HG03103 (cell line): ENCODE data around the gene SETD2.
"Not testable (repeated sequence)": the region's sequence is repeated elsewhere in the genome, so short reads cannot be mapped to it uniquely, and the experiment has no call there.

Experiments
- ATAC-seq: cut with Tn5 transposase; IDR thresholded peaks from one replicate; pipeline ENCODE4 v1.9.1; 2021; ENCODE audit warnings: low read depth; ENCODE audit not compliant: unreplicated experiment

SETD2 gene

GRCh38 chr3:47037302-47037701 is 126.6 kb downstream of the SETD2 start:
- not testable (repeated sequence) for ATAC-seq

GRCh38 chr3:47036145-47036544 is 127.8 kb downstream of the SETD2 start:
- ATAC-seq = no peak

GRCh38 chr3:47035645-47036044 is 128.3 kb downstream of the SETD2 start:
- no peak for ATAC-seq

- ATAC-seq = no peak
Observed at GRCh38 chr3:47034868-47035489, 128.9 kb downstream of the SETD2 start.

GRCh38 chr3:47031041-47031440 is 132.9 kb downstream of the SETD2 start:
- ATAC-seq = not testable (repeated sequence)

GRCh38 chr3:47028667-47029066 is 135.2 kb downstream of the SETD2 start:
- no peak for ATAC-seq

- ATAC-seq = no peak
Observed at GRCh38 chr3:47028146-47028545, 135.8 kb downstream of the SETD2 start.

GRCh38 chr3:47026432-47026831 is 137.5 kb downstream of the SETD2 start:
- not testable (repeated sequence) for ATAC-seq

GRCh38 chr3:47024932-47025331 is 139.0 kb downstream of the SETD2 start:
- ATAC-seq = no peak

GRCh38 chr3:47022641-47023071 is 141.3 kb downstream of the SETD2 start:
- ATAC-seq = no peak

- ATAC-seq = no peak
Observed at GRCh38 chr3:47020311-47020710, 143.6 kb downstream of the SETD2 start.

GRCh38 chr3:47019201-47019600 is 144.7 kb downstream of the SETD2 start:
- ATAC-seq = no peak

- ATAC-seq = no peak
Observed at GRCh38 chr3:47018269-47018611, 145.7 kb downstream of the SETD2 start.

GRCh38 chr3:47017504-47018268 is 146.2 kb downstream of the SETD2 start:
- no peak for ATAC-seq

- ATAC-seq = no peak
Observed at GRCh38 chr3:47016934-47017435, 146.9 kb downstream of the SETD2 start.

- no peak for ATAC-seq
Observed at GRCh38 chr3:47016086-47016933, 147.6 kb downstream of the SETD2 start.

GRCh38 chr3:47015151-47015550 is 148.8 kb downstream of the SETD2 start:
- ATAC-seq = no peak

- no peak for ATAC-seq
Observed at GRCh38 chr3:47014036-47014435, 149.9 kb downstream of the SETD2 start.

- no peak for ATAC-seq
Observed at GRCh38 chr3:47013231-47013630, 150.7 kb downstream of the SETD2 start.

GRCh38 chr3:47012342-47013230 is 151.3 kb downstream of the SETD2 start:
- no peak for ATAC-seq
